Bronchial epithelial cell (primary cell): ENCODE results near the gene RPL23. TPM values are rescaled to one million over a fixed set of nuclear protein-coding genes. Genes with fewer than 3 reads are reported as not detected.
A peak's percentile ranks its signal among the peaks of the same experiment; 100 is the strongest.

Source experiments
- DNase-seq: peaks from one replicate; pipeline ENCODE4 v3.0.0-alpha.2; 2010; ENCODE audit warnings: low read depth
- FAIRE-seq: peaks from 2 replicates; lab custom pipeline; 2011; peaks lifted over from hg19 to GRCh38; lab: Jason Lieb, UNC
- H3K27me3 ChIP-seq: 2 replicates; pipeline ENCODE4 v1.5.1; 2011; ENCODE audit warnings: low read length; ENCODE audit not compliant: control insufficient read depth, insufficient read depth
- H3K36me3 ChIP-seq: 2 replicates; pipeline ENCODE4 v1.5.1; 2011; ENCODE audit warnings: low read length; ENCODE audit not compliant: control insufficient read depth, insufficient read depth
- H3K4me3 ChIP-seq: 2 replicates; pipeline ENCODE4 v1.5.1; 2011; ENCODE audit warnings: mild to moderate bottlenecking, low read depth, low read length, control low read depth
- total RNA-seq: library from RNA; depleted of rRNA; stranded (reverse); fragments of >200 nt; gene quantifications from 2 replicates; pipeline ENCODE4 v1.2.1, GENCODE V29; 2014
- TF ChIP-seq, protein P1 (sequence below): IDR thresholded peaks from 2 replicates; pipeline ENCODE4 v1.5.1; 2011; ENCODE audit warnings: mild to moderate bottlenecking, moderate library complexity, low read length, control low read depth, inconsistent platforms; ENCODE audit not compliant: insufficient read depth, severe bottlenecking

Gene RPL23
- total RNA-seq: 1,912 and 3,303 TPM in 2 replicates

DNA sequence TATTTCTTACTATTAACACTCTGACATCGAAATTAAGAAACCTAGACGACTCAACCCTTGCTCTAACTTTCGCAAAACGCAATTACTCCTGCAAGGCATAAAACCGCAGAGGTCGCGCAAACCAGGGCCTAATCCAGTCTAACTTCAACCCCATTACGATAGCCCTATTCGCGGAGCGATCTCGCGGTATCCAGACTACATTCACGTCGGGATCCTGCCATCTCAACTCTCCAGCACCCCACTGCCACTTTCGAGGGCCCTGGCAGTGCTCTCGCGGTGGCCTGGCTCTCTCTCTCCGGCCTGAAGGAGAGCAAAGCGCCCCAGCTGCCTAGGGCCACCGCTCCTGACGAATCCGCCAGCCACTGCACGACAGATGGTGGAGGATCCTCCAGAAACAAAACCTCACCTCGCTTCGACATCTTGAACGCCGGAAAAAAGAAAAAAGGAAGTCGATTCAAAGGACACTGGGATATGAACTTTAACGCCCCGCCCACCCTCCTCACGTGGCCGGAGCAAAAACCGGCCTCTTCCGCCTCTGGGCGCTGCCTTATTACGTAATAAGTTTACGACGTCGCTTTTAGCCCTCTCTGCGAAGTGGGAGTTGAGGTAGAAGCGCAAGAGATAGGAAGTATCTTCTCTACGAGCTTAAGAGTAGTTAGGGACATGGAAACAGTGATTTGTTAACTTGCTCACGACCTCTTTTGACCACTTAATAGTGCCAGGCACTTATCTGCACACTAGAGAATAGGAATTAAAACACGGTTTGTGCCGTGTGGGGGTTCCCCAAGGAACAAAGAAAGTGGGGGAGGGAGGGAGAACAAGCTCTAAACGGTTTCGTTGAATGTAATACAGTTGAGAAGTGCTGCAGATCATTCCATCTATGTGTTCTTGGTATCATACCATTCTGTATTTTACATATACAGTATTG, at the start of gene RPL23:
RPL23 (minus strand) TSS at position 430 of the 928 bp plus-strand sequence; CDS start at position 419, 11 bp downstream.
- H3K36me3 ChIP-seq: peaks cover 24% of the 10 kb centered on the region
- DNase-seq (peak; percentile 91), FAIRE-seq (no peak)
- TF ChIP-seq, protein P1, sequence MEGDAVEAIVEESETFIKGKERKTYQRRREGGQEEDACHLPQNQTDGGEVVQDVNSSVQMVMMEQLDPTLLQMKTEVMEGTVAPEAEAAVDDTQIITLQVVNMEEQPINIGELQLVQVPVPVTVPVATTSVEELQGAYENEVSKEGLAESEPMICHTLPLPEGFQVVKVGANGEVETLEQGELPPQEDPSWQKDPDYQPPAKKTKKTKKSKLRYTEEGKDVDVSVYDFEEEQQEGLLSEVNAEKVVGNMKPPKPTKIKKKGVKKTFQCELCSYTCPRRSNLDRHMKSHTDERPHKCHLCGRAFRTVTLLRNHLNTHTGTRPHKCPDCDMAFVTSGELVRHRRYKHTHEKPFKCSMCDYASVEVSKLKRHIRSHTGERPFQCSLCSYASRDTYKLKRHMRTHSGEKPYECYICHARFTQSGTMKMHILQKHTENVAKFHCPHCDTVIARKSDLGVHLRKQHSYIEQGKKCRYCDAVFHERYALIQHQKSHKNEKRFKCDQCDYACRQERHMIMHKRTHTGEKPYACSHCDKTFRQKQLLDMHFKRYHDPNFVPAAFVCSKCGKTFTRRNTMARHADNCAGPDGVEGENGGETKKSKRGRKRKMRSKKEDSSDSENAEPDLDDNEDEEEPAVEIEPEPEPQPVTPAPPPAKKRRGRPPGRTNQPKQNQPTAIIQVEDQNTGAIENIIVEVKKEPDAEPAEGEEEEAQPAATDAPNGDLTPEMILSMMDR: no peak
- peak within 1 kb of the TSS; percentile 85 for H3K4me3 ChIP-seq
- no peaks in the 10 kb centered on the region for H3K27me3 ChIP-seq

DNA sequence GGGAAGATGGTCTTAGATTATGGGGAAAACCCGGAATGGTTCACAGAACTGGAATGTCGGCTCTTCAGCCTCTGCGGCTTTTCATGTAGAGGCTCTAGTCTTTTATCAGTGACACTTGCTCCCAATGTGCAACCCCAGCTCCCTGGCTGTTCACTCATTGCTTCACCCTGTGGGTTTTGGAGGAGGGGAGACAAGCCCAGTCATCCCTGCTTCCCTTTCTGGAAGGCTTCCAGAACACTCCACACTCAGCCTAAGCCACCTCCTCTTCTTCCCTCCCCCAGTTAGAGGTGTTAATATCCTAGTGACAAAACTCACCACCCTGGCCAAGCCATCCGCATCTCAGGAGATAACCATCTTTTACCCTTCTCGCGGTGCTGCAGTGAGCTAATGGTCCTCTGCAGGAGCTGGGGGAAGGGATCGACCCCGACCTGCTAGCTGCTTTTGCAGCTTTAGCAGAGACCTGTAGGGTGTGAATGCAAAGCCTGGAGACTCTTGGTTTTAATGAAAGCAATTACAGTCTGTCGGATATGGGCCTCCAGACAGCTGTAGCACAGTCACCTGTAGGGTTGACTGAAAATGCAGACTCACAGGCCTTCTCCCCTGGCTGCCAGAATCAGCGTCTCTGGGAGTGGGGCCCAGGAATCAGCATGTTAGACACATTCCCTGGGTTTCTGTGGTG, 47.6 kb upstream of the RPL23 start:
- FAIRE-seq: no peak
- Histone ChIP-seq H3K4me3 (no peak overlapping the region), H3K27me3 (no peaks in the 10 kb centered on the region), H3K36me3 (peaks cover 29% of the 10 kb centered on the region)
- peak; percentile 92 for DNase-seq
- TF ChIP-seq, protein P1: no peak

DNA sequence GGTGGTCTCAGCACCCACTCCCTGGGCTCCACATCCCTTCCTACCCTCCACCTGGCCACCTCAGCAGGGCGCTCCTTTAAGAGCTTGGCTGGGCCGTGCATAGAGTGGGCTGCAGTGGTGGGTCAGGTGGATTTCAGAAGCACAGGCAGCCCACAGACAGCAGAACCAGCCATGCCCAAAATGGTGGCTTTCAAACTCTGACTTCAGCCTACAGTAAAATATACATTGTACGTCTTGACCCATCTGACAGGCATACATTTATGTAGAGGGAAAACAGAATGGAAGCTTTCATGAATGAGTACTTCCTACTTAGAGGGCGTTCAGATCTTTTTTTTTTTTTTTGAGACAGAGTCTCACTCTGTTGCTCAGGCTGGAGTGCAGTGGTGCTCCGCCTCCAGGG, 45.9 kb upstream of the RPL23 start:
- no peaks in the 10 kb centered on the region for H3K27me3 ChIP-seq
- H3K36me3 ChIP-seq: peaks cover 31% of the 10 kb centered on the region
- FAIRE-seq (no peak), DNase-seq (no peak)
- TF ChIP-seq, protein P1: no peak
- H3K4me3 ChIP-seq: no peak overlapping the region

DNA sequence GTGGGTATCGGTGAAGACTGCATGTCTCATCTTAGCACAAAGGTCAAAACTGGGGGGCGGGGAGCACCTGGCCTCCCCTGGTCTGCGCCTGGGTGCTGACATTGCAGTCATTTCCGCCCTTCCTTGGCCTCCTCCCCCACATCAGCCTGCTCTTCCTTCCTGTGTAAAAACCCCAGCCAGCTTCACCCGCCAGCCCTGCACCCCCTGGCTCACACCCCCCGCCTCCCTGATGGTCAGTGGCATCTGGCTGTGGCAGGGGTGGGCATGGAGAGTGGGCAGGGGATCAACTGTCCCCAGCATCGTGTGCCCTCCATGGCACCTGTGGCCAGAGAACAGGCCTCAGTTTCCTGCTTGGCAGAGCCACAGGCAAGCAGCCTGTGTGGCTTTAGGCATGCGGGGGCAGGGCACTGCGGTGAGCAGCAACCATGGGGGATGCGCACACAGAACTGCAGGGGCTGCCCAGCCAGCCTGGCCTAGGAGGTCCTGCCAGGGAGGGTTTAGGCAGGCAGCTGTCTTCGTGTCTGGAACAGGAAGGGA, 45.4 kb upstream of the RPL23 start:
- no peaks in the 10 kb centered on the region for H3K27me3 ChIP-seq
- H3K36me3 ChIP-seq: peaks cover 32% of the 10 kb centered on the region
- FAIRE-seq (no peak), DNase-seq (no peak)
- H3K4me3 ChIP-seq: no peak overlapping the region
- TF ChIP-seq, protein P1: no peak

DNA sequence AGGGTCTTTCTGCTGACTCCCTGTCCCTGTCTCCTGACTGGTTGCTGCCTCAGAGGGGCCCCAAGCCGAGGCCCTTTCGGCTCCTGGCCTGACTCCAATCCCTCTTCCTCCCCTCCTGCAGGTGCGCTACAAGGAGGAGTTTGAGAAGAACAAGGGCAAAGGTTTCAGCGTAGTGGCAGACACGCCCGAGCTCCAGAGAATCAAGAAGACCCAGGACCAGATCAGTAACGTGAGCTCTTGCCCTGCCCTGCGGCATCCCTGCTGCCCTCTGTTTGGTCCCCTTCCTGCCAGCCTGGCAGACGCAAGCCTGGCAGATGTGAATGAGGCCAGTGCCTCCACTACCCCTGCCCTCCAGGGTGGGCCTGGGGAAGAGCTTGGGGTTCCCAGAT, 44.8 kb upstream of the RPL23 start:
- FAIRE-seq (no peak), DNase-seq (no peak)
- H3K27me3 ChIP-seq: no peaks in the 10 kb centered on the region
- H3K4me3 ChIP-seq: no peak overlapping the region
- H3K36me3 ChIP-seq: peaks cover 33% of the 10 kb centered on the region
- TF ChIP-seq, protein P1: no peak
